ENCODE measurements around the gene CZIB. TPM values are rescaled to one million over a fixed set of nuclear protein-coding genes. Genes with fewer than 3 reads are reported as not detected.
"Not testable (repeated sequence)": the region's sequence is repeated elsewhere in the genome, so short reads cannot be mapped to it uniquely, and the experiment has no call there.

The CZIB gene
- total RNA-seq, 3 donors from 2014 or later, result 42.8 to 47.2 (median 46.2) TPM

DNA sequence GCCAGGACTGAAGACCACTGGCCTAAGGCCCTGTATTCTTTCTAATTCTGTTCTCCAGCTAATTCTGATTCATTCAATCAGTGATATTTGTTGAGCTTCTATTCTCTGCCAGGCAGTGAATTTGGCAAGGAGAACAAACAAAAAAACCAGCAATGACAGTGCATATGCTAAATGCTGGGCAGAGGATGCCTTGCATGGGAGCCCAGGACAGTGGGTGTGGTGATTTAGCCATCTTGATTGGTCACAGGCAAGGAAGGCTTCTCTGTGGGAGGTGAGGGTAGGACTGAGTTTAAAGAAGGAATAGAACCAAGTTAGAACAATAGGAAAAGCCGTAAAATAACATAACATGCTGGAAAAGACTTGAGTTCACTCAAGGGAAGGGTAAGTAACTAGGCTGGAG is 33.0 kb downstream of the CZIB start:
- ATAC-seq (no peak), DNase-seq (no peak)
- Mint-ChIP-seq H3K4me3 (no peak overlapping the region), H3K36me3 (ENCODE audit: insufficient read depth) (no peaks in the 10 kb centered on the region), H3K4me1 (ENCODE audit: low read depth) (no peaks in the 10 kb centered on the region), H3K9me3 (no peaks in the 10 kb centered on the region), H3K27me3 (ENCODE audit: low read depth) (peaks cover 9% of the 10 kb centered on the region)

DNA sequence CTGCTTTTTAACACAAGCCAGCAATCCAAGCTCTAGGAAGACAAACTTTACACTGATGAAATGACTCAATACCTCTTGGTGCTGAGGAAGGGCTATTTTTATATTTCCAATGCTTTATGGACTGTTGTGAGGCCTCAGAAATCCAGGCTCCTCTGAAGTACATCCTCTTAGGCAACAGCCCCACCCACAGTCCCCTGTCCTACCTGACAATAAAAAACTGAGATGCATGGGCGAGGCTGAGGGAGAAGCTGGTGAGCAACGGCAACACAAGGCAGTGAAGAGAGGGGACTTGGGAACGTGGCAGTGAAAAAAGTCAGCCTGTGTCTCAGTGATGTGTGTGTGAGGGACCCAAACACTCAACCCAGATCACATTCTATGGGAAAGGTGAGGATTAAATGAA is 33.9 kb downstream of the CZIB start:
- DNase-seq (no peak), ATAC-seq (no peak)
- Mint-ChIP-seq H3K4me1 (ENCODE audit: low read depth) (no peaks in the 10 kb centered on the region), H3K36me3 (ENCODE audit: insufficient read depth) (no peaks in the 10 kb centered on the region), H3K9me3 (no peaks in the 10 kb centered on the region), H3K4me3 (no peak overlapping the region), H3K27me3 (ENCODE audit: low read depth) (peaks cover 9% of the 10 kb centered on the region)

DNA sequence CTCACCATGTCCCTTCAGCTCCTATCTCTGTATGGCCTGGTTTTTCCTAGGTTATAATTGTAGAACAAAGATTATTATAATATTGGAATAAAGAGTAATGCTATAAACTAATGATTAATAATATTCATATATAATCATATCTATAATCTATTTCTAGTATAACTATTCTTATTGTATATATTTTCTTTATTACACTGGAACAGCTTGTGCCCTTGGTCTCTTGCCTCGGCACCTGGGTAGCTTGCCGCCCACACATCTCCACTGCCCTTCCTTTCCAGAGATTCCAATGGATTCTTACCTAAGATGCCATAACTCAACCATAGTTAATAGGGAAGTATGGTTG is 34.5 kb downstream of the CZIB start:
- not testable (repeated sequence) for H3K4me3 Mint-ChIP-seq; H3K4me1 Mint-ChIP-seq (ENCODE audit: low read depth); ATAC-seq; H3K9me3 Mint-ChIP-seq; H3K36me3 Mint-ChIP-seq (ENCODE audit: insufficient read depth); DNase-seq
- peaks cover 12% of the 10 kb centered on the region for H3K27me3 Mint-ChIP-seq (ENCODE audit: low read depth)

DNA sequence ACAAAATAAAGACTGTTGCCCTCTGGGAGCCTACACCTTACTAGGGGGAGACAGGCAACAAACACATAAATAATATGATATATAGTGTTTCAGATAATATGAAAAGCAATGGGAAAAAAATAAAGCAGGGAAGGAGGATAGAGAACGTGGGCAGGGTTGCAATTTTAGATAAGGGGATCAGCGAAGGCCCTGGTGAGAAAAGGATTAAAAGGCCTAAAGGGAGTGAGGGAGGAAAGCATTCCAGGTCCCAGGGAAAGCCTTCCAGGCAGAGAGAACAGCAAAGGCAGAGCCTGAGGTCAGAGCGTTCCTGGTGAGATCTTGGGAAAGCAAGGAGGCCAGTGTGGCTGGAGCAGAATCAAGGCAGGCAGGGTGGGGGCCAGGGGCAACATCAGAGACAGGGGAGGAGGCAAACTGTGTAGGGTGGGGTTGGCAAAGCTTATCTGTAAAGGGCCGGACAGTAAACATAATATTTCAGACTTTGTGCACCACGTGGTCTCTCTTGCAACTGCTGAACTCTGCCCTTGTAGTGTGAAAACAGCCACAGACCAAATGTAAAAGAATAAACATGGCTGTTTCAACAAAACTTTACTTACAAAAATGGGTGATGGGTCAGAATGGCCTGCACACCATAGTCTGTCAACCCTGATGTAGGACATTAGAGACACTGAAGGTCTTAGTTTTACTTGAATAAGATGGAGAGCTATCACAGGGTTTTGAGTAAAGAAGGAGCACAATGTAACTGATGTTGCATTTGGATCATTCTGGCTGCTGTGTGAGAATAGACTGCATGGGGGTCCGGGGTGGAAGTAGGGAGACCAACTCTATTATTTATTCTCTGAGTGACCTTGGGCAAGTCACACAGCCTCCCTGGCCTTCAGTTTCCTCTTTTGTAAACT is 37.1 kb downstream of the CZIB start:
- Mint-ChIP-seq H3K27me3 (ENCODE audit: low read depth) (peaks cover 17% of the 10 kb centered on the region), H3K4me3 (no peak overlapping the region), H3K9me3 (no peaks in the 10 kb centered on the region), H3K4me1 (ENCODE audit: low read depth) (no peaks in the 10 kb centered on the region), H3K36me3 (ENCODE audit: insufficient read depth) (no peaks in the 10 kb centered on the region)
- DNase-seq, result no peak
- ATAC-seq, result no peak

DNA sequence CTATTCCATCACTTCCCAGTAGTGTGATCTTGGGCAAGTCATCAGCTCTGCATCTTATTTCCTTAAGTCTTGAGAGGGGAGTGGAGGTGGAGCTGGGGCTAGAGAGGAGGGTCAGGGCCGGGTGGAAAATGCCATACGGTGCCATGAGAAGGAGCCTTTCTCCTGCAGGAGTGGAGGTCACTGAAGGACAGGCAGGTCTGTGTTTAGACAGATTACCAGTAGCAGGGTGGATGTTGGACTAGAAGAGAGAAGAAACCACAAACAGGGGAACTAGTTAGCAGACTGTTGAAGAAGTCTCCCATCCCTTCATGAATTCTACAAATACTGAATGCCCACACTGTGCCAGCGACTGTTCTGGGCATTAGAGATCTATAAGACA is 37.7 kb downstream of the CZIB start:
- H3K4me1 Mint-ChIP-seq (ENCODE audit: low read depth), result no peaks in the 10 kb centered on the region
- DNase-seq (no peak), ATAC-seq (no peak)
- H3K36me3 Mint-ChIP-seq (ENCODE audit: insufficient read depth), result no peaks in the 10 kb centered on the region
- H3K4me3 Mint-ChIP-seq, result no peak overlapping the region
- H3K9me3 Mint-ChIP-seq, result no peaks in the 10 kb centered on the region
- peaks cover 17% of the 10 kb centered on the region for H3K27me3 Mint-ChIP-seq (ENCODE audit: low read depth)

DNA sequence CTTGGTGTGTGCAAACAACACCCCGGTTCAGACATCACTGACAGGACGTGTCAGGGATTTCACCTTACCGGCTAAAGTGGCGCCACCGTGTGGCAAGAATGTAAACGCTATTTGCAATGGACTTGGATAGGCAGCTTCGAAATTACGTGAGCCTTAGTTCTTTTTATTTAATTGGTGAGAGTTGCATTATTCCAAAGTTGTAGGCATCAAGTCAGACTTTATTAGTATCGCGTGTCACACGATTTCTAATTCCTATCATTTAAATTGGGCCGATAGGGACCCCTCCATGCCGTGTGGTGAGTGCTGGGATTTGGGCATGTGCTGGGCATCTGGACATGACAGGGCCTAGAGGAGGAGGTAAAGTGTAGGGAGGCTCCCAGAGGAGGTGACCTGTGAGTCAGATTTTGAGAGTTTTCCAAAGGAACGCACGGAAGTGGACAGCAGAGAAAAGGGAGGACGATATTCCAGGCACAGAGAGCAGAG is 38.3 kb downstream of the CZIB start:
- no peaks in the 10 kb centered on the region for H3K9me3 Mint-ChIP-seq
- H3K4me3 Mint-ChIP-seq, result no peak overlapping the region
- peak; percentile 84 to 93 for ATAC-seq
- peak; percentile 75 for DNase-seq
- H3K27me3 Mint-ChIP-seq (ENCODE audit: low read depth), result peaks cover 13% of the 10 kb centered on the region
- H3K4me1 Mint-ChIP-seq (ENCODE audit: low read depth), result no peaks in the 10 kb centered on the region
- H3K36me3 Mint-ChIP-seq (ENCODE audit: insufficient read depth), result no peaks in the 10 kb centered on the region

DNA sequence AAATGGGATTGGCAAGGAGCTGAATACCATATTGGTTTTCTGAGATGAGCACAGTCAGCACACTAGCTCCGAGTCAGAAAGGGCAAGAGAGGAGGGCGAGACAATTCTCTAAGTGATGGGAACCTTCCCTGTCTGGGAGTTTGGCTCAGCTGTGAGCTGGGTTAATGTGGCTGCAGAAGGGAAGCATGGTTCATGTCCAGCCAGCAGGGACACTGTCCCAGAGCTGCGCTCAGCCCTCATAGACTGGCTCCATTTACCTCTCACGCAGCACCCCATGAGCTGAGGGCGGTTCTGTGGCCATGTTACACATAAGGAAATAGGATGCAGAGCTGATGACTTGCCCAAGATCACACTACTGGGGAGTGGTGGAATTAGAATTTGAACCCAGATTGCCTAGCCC is 39.5 kb downstream of the CZIB start:
- DNase-seq, result no peak
- ATAC-seq, result no peak
- Mint-ChIP-seq H3K36me3 (ENCODE audit: insufficient read depth) (no peaks in the 10 kb centered on the region), H3K4me1 (ENCODE audit: low read depth) (no peaks in the 10 kb centered on the region), H3K9me3 (no peaks in the 10 kb centered on the region), H3K27me3 (ENCODE audit: low read depth) (peaks cover 13% of the 10 kb centered on the region), H3K4me3 (no peak overlapping the region)

DNA sequence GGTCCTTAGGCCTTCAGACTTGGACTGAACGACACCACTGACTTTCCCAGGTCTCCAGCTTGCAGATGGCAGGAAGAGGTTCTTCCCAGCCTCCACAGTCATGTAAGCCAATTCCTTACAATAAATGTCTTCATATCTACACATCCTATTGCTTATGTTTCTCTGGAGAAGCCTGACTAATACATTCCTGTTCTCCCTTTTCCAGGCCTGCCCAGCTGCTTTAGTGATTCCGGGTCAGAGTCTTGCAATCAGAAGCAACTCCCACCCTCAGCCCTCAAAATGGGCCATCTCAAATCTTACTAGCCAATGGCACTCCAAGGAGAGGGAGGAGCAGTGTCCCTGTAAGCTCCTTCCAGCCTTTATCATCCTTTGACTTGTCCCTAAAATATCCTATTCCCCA is 40.2 kb downstream of the CZIB start:
- Mint-ChIP-seq H3K9me3 (no peaks in the 10 kb centered on the region), H3K4me1 (ENCODE audit: low read depth) (no peaks in the 10 kb centered on the region), H3K4me3 (no peak overlapping the region), H3K27me3 (ENCODE audit: low read depth) (peaks cover 20% of the 10 kb centered on the region), H3K36me3 (ENCODE audit: insufficient read depth) (no peaks in the 10 kb centered on the region)
- DNase-seq, result no peak
- ATAC-seq, result no peak

DNA sequence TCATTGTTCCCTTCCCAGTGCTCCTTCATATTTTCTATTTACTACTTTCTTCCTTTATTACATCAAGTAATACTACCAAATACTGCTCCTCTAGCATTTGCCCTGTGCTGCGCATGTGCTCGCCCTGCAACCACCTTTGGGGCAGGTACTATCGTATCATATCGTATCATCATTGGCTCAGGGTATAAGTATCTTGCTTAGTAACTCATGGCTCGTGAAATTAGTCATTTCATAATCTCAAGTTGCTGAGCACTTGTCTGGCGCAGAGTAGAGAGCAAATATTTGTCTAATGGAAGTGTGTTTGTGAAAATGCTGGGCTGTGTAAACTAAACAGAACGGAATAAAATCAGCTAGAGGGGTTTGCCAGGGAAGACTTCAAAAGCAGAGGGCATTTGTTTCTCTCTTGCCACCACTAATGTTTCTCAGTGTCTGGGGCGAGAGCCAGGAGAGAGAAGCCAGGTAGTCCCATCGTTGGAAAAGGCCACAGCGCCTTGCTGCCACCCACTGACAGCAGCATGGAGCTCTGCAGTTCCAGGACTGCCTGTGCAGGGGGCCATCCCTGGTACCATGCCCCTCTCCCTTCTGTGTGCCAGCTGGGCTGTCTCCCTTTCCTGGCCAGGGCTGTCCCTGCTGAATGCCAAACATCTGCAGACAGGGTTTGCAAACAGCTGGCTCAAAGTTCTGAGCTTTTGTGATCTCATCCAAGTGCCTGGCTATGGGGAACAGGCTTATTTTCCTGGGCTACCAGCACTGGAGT is 43.8 kb downstream of the CZIB start:
- Mint-ChIP-seq H3K4me1 (ENCODE audit: low read depth) (peaks cover 8% of the 10 kb centered on the region), H3K36me3 (ENCODE audit: insufficient read depth) (no peaks in the 10 kb centered on the region), H3K4me3 (no peak overlapping the region), H3K27me3 (ENCODE audit: low read depth) (peaks cover 31% of the 10 kb centered on the region), H3K9me3 (no peaks in the 10 kb centered on the region)
- no peak for ATAC-seq
- DNase-seq, result no peak

DNA sequence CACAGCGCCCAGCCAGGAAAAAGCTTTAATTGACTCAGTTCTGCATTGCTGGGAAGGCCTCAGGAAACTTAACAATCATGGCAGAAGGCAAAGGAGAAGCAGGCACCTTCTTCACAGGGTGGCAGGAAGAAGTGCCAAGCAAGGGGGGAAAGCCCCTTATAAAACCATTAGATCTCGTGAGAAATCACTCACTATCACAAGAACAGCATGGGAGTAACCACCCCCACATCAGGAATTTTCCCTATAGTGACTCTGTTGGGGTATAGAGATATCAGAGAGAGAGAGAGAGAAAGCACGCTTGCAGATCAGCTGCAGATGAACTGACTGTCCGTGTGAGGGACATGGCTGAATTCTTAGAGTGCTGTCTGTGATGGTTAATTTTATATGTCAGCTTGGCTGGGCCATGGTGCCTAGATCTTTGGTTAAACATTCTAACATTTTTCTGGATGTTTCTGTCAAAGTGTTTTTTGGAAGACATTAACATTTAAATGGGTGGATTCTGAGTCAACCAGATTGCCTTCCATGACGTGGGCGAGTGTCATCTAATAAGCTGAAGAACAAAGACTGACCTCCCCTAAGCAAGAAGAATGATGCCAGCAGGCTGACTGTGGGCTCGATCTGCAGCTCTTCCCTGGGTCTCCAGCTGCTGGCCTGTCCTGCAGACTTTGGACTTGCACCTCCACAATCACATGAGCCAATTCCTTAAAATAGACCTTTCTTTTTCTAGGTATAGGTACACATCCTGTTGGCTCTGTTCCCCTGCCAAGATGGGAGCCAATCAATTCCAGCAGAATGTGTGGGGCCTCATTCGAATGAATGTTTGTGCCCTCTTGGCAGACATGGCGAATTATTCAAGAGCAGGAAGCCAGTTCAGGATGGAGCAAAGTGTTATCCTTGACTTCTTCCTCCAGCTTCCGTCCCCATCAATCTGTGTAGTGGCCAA is 45.2 kb downstream of the CZIB start:
- ATAC-seq, result no peak
- Mint-ChIP-seq H3K27me3 (ENCODE audit: low read depth) (peaks cover 25% of the 10 kb centered on the region), H3K36me3 (ENCODE audit: insufficient read depth) (no peaks in the 10 kb centered on the region), H3K9me3 (no peaks in the 10 kb centered on the region), H3K4me3 (no peak overlapping the region), H3K4me1 (ENCODE audit: low read depth) (peaks cover 8% of the 10 kb centered on the region)
- no peak for DNase-seq

DNA sequence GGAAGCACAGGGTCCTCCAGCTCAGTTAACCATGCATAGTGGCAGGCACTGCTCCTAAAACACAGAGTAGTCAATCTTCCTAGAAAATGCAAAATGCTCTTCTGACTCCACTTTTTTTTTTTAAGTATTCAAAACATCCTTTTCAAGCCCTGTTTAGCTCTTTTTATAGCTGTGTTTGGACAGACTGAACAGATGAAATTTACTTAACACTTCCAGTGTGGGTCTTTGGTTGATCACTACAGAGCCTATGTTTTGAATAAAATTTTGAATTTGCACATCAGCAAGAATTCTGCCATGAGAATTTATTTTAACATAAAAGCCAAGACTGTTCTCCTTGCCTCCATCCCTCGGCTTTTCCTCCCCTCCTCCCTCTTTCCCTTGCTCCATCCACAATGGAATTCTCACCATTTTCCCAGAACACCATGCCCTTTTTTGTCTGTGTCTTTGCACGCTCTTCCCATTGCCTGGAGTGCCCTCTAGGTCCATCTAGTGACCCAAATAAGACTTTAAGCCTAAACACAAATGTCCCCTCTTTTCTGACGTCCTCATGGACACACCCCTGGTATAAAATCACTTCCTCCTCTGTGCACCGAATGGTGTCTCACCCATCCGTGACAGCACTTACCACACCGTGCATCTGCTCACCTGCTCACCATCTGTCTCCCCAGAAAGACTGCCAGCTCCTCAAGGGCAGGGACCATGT is 47.9 kb downstream of the CZIB start:
- Mint-ChIP-seq H3K4me1 (ENCODE audit: low read depth) (peaks cover 8% of the 10 kb centered on the region), H3K36me3 (ENCODE audit: insufficient read depth) (no peaks in the 10 kb centered on the region), H3K4me3 (no peak overlapping the region), H3K27me3 (ENCODE audit: low read depth) (peaks cover 24% of the 10 kb centered on the region), H3K9me3 (no peaks in the 10 kb centered on the region)
- no peak for DNase-seq
- ATAC-seq, result no peak

DNA sequence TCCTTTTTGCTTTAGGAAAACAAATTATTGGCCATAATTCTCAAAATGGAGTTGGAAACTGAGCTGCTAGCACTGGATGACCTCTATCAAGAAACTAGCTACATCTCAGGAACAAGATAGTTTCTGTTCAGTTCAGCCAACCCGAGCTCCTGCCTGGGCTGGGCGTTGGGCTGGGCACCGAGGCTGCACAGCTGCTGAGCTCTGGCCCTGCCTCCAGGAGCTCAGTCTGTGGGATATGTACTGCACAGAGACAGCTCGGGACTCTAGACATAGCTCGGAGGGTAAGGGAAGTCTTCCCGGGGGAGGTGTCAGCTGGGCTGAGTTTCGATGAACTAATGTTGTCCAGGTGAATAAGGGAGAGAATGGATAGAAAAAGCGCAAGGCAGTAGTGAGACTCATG is 53.5 kb downstream of the CZIB start:
- ATAC-seq (no peak), DNase-seq (no peak)
- H3K4me1 Mint-ChIP-seq (ENCODE audit: low read depth), result no peaks in the 10 kb centered on the region
- H3K4me3 Mint-ChIP-seq, result no peak overlapping the region
- H3K27me3 Mint-ChIP-seq (ENCODE audit: low read depth), result peaks cover 13% of the 10 kb centered on the region
- no peaks in the 10 kb centered on the region for H3K9me3 Mint-ChIP-seq
- no peaks in the 10 kb centered on the region for H3K36me3 Mint-ChIP-seq (ENCODE audit: insufficient read depth)

DNA sequence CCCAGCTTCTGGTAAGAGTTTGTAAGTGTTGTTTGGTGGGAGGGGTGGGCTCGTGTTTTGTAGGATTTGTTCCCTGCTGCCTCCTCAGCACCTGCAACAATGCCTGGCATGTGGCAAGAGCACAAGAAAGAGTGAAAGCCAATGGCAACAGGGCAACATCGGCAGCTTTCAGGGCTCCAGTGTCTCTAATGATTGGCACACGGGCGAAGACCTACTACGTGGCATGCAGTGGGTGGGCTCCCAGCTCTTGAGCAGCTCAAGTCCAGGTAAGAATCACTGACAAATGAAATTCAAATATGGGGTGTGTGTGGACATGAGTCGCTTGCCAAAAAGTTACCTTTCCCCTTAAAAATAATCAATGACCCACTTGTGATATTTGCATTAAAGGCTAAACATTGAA is 54.1 kb downstream of the CZIB start:
- no peaks in the 10 kb centered on the region for H3K4me1 Mint-ChIP-seq (ENCODE audit: low read depth)
- no peak for DNase-seq
- peaks cover 10% of the 10 kb centered on the region for H3K27me3 Mint-ChIP-seq (ENCODE audit: low read depth)
- H3K36me3 Mint-ChIP-seq (ENCODE audit: insufficient read depth), result no peaks in the 10 kb centered on the region
- H3K9me3 Mint-ChIP-seq, result no peaks in the 10 kb centered on the region
- ATAC-seq, result no peak
- no peak overlapping the region for H3K4me3 Mint-ChIP-seq

Measured in activated T-cell treated with anti-CD3 and anti-CD28 coated beads, Interleukin-2, amount 50 U/mL, for 4 hours (primary cell).